ENCODE measurements around the gene MXRA7.

Gene MXRA7

DNA sequence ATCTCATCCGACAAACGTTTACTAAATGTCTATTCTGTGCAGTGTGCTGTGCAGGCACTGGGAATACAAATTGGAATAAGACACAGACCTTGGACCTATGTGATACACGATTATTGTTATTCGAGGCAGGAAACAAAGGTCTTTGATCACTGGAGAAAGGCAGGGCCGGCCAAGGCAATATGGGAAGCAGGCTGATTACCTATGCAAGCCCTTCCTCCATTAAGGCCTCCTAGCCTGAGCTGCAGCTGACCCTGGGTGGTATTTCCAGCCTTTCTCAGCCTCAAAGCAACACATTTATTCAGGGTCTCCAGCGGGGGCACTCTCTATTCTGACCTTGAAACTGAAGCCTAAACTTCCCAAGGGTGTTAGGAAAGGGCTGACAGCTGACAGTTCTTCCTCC lies 80.6 kb downstream of the MXRA7 start:
- no peaks in the 10 kb centered on the region for H3K36me3 ChIP-seq (ENCODE audit: insufficient read depth, low read length)
- no peak overlapping the region for H3K4me3 ChIP-seq (ENCODE audit: low read length, poor library complexity, severe bottlenecking)
- H3F3A ChIP-seq (ENCODE audit: low read depth): no peaks in the 10 kb centered on the region
- H3K79me2 ChIP-seq (ENCODE audit: insufficient read depth, low read length): no peaks in the 10 kb centered on the region
- no peak overlapping the region for H2AFZ ChIP-seq (ENCODE audit: low read length)
- H3K4me2 ChIP-seq (ENCODE audit: low read depth, low read length, poor library complexity, severe bottlenecking): no peak overlapping the region
- H3K9me3 ChIP-seq (ENCODE audit: insufficient read depth, low read depth, low read length): no peaks in the 10 kb centered on the region
- H4K20me1 ChIP-seq (ENCODE audit: insufficient read depth, low read length, poor library complexity, severe bottlenecking): no peaks in the 10 kb centered on the region
- no peaks in the 10 kb centered on the region for H3K9me2 ChIP-seq (replicated peaks; ENCODE audit: low read depth, low read length)
- H3K27me3 ChIP-seq (ENCODE audit: insufficient read depth, low read length, poor library complexity, severe bottlenecking): no peaks in the 10 kb centered on the region
- H3K4me1 ChIP-seq (ENCODE audit: insufficient read depth, low read length, poor library complexity, severe bottlenecking): no peaks in the 10 kb centered on the region
- no peak overlapping the region for H3K9ac ChIP-seq (ENCODE audit: low read depth, low read length, poor library complexity, severe bottlenecking)
- no peak for TF ChIP-seq EZH2phosphoT487 (IDR thresholded peaks at IDR 0.05; ENCODE audit: borderline replicate concordance)
- TF ChIP-seq, protein P1, sequence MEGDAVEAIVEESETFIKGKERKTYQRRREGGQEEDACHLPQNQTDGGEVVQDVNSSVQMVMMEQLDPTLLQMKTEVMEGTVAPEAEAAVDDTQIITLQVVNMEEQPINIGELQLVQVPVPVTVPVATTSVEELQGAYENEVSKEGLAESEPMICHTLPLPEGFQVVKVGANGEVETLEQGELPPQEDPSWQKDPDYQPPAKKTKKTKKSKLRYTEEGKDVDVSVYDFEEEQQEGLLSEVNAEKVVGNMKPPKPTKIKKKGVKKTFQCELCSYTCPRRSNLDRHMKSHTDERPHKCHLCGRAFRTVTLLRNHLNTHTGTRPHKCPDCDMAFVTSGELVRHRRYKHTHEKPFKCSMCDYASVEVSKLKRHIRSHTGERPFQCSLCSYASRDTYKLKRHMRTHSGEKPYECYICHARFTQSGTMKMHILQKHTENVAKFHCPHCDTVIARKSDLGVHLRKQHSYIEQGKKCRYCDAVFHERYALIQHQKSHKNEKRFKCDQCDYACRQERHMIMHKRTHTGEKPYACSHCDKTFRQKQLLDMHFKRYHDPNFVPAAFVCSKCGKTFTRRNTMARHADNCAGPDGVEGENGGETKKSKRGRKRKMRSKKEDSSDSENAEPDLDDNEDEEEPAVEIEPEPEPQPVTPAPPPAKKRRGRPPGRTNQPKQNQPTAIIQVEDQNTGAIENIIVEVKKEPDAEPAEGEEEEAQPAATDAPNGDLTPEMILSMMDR (conservative IDR thresholded peaks at IDR 0.05; ENCODE audit: low read length): peak; percentile 34
